HG03520 (cell line): ENCODE measurements around the gene CCDC15.

Experiments
- ATAC-seq: cut with Tn5 transposase; IDR thresholded peaks from one replicate; pipeline ENCODE4 v1.9.1; 2021; ENCODE audit warnings: mild to moderate bottlenecking, moderate library complexity; ENCODE audit not compliant: unreplicated experiment

The CCDC15 gene

GRCh38 chr11:125063429-125064043 is 109.5 kb downstream of the CCDC15 start:
- peak; percentile 14 for ATAC-seq

GRCh38 chr11:125064070-125064469 is 110.1 kb downstream of the CCDC15 start:
- no peak for ATAC-seq

- no peak for ATAC-seq
These were observed 114.4 kb downstream of the CCDC15 start for GRCh38 chr11:125068368-125068767.

GRCh38 chr11:125069008-125069407 is 115.0 kb downstream of the CCDC15 start:
- no peak for ATAC-seq

- no peak for ATAC-seq
These were observed 115.8 kb downstream of the CCDC15 start for GRCh38 chr11:125069796-125070195.

GRCh38 chr11:125070699-125071254 is 116.8 kb downstream of the CCDC15 start:
- peak; percentile 68 for ATAC-seq

GRCh38 chr11:125071435-125071834 is 117.4 kb downstream of the CCDC15 start:
- no peak for ATAC-seq

GRCh38 chr11:125071846-125072217 is 117.8 kb downstream of the CCDC15 start:
- no peak for ATAC-seq

- peak; percentile 76 for ATAC-seq
These were observed 118.4 kb downstream of the CCDC15 start for GRCh38 chr11:125072218-125072960.

GRCh38 chr11:125072961-125073590 is 119.1 kb downstream of the CCDC15 start:
- no peak for ATAC-seq

GRCh38 chr11:125073616-125074483 is 119.8 kb downstream of the CCDC15 start:
- ATAC-seq: no peak

- ATAC-seq: no peak
These were observed 120.7 kb downstream of the CCDC15 start for GRCh38 chr11:125074511-125075241.

- no peak for ATAC-seq
These were observed 121.2 kb downstream of the CCDC15 start for GRCh38 chr11:125075242-125075625.

GRCh38 chr11:125075900-125076317 is 121.9 kb downstream of the CCDC15 start:
- ATAC-seq: no peak

- no peak for ATAC-seq
These were observed 122.5 kb downstream of the CCDC15 start for GRCh38 chr11:125076378-125076945.

- ATAC-seq: no peak
These were observed 124.0 kb downstream of the CCDC15 start for GRCh38 chr11:125078016-125078415.

GRCh38 chr11:125078516-125079140 is 124.6 kb downstream of the CCDC15 start:
- no peak for ATAC-seq

GRCh38 chr11:125079151-125079877 is 125.3 kb downstream of the CCDC15 start:
- no peak for ATAC-seq
